HG03342 (cell line): ENCODE data around the gene TTC7B.

Experiments
- ATAC-seq: cut with Tn5 transposase; IDR thresholded peaks from one replicate; pipeline ENCODE4 v1.9.1; 2021; ENCODE audit warnings: mild to moderate bottlenecking, moderate library complexity; ENCODE audit not compliant: unreplicated experiment

TTC7B gene

DNA sequence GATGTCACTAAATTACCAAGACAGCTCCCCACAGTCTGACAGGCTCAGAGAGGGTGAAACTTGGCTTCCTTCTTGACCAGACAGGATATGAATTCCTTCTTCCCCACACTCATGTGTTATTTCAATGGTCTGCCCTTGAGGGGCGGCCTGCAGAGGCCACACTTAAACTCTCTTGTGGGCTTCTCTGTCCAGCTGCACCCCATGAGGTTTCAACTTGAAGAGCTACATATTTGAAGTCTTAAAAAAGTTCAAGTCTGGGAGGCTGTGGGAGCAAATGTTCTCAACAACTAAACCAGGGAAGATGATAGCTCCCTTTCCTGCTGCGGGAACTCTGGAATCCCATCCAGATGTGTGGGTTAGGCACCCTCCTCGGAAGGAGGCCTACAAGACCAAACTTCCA, 98.3 kb downstream of the TTC7B start:
- no peak for ATAC-seq

DNA sequence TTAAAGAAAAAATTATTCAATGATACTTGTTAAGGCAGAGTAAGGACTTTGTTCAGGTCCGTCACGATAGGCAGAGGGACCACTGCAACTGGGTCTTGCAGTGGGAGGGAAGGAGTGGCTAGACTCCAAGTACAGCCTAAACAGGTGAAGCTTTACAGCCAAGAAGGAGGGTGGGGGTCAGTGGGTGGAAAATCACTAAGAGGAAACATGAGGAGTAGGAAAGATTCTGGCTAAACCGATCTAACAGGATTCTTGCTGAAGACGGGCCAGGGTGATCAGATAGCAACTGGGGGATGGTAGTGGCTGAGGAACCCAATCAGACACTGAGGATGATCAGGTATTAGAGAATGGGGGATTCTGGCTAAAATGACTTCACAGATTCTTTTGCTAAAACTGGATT, 100.2 kb downstream of the TTC7B start:
- ATAC-seq = no peak

DNA sequence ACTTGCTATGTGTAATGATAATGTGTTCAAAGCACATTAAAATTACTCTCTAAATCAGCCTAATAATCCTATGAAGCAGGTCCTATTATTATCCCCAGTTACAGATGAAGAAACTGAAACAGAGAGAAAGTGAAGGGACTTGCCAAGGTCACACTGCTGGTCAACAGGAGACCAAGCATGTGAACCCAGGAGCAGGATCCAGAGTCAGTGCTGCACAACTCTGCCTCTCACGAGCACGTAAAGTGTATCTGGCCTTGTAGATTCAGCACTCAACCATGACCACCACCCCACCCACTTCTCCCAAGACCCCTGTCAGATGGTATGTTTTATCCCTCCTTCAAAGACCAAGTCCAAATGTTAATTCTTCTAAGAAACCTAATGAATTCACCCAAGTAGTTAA, 100.7 kb downstream of the TTC7B start:
- no peak for ATAC-seq

DNA sequence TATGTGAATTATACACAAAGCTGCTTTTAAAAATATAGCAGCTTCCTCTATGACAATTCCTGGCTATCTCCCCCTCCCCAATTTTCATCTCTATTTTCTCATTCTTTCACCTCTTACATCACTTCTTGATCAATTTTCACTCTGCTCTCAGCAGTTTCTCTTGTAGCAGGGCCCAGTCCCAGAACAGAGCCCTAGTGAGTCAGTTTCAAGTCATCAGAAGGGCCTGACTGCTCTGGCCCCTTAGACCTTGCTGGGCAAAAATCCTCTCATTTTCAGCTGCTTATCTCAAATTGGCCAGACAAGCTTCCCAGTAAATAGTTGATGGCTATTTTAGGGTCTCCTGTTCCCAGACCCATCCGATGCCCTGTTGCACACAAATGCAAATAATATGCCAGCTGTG, 101.4 kb downstream of the TTC7B start:
- ATAC-seq = no peak

DNA sequence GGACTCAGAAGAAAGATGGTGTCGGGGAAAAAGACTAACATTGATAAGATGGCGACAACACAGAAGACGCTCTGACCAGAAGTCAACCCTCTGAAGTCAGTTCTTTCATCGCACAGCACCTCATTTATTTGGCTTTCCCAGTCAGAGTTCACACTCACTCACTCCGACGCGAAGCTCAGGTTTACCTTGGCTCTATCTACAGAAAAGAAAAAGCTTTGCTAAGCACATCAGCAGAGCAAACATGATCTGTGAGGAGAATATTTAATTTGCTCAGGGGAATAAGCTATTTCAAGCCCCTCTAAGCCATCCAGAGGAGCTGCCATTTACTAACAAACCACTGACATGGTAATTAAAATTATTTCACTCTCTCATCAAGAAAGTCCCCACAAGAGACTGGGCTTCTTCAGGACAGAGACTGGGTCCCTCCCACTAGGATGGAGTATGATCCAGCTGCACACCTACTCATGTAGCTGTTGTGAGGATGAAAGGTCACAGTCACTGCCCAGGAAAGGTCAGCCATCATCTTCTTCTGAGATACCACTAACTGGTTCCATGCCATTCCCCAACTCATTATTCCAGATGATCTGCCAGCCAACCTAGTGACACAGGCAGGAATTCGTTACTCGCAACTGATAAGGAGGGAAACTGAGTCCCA, 111.4 kb downstream of the TTC7B start:
- ATAC-seq = no peak

DNA sequence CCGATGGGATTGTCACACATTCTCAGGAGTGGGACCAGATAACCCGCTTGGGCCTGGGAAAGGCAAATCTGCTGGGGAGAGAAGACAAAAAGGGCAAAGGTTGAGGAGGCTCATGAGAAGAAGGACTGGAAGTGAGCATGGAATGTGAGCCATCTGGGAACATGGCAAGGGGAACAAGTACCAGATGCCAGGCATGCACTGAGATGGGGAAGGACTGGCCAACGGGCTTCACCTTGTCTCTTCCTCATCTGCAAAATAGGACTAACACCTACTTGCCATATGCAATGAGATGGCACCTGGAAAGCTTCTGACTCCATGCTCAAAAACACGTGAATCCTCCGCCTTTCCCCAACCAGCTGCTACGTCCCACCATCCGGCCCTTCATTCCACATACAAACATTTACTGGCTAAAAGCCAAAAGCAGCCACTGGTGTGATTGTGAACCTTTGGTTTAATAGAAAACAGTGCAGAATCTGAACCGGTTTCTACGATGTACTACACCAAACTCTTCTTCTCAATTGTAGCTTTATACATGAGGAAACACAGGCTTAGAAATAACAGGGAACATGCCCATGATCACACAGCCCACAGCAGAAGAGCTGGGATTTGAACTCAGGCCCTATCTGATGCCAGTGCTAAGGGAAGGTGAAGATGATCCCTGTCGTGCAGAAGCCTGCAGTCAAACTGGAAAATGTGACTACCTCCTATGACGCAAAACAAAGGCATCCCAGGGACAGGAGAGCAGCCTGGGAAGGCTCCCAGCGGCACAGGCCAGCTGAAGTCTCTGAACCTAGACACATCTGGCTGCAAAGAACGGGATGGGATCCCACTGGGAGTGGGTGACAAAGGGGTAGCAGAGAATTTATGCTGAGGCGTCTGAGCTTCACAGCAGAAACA, 112.1 kb downstream of the TTC7B start:
- ATAC-seq = no peak

DNA sequence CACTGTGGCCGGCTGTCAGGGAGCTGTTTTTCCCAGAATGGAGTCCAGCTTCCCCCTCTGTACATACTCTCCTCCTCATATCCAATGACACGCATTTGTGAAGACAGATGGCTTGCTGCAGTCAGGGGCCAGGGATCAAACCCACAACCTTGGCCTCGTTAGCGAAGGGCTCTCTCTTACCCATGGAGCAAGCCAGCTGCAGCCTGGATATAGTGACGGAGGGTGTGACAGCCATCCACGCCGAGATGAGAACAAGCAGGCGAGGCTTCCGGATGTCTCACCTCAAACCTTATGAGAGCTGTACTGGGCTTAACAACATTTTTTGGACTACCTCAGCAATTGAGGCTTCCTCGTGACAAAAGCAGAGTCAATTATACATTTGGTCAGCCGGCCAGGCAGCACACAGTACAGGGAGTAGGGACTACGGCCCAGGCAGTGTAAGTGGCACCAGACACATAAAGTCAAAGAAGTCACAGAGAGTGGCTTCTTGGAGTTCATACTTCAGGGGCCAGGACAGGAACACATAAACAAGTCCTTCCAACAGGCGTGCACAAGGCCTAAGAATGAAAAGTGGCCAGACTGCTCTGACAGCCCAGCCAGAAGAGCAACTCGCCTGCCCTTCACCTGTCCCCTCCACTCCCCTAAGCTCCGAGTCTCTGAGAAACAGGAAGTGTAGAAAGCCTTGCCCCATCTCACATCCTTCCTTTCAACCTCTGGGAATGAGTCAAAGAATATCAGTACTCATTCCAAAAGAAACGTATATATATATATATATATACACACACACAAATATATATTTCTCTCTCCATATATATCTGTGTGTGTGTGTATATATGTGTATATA, 115.1 kb downstream of the TTC7B start:
- no peak for ATAC-seq

DNA sequence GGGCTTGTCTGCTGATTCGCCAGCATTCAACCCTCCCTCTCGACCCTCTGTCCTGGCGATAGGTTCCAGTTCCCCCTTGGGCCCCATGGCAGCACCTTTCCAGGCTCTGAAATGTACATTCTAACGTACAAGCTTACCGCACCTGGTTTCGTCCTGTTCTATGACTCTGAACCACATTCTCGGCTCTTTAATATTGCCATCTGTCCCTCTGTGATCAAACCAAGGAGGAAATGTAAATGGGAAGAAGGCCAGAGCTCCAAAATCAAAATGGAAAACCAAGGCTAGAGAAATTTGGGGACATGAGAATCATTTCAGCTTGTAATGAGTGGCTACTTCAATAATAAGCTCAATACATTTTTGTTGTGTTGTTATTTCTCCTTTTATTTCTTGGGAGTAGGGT, 117.2 kb downstream of the TTC7B start:
- ATAC-seq = no peak

DNA sequence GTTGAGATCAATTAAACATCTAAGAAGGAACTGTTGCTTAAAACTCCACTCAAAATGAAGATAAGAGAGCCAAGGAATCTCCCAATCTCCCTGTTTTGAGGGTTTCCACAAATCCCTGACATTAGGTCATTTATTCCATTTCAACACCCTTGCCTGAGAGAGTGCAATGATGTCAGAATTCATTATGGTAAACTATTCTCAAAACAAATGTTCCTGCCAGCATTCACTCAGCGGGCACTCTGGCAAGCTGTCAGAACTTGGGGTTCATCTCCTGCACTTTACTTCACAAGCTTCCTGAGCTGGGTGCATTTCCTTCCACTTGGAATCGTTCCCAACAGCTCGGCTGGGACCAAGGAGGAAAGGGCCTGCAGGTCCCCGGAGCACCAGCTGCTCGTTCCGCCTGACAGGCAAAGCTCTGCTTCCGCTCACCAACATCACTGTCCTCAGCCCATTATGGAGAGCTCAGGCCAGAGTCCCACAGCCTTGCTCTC, 117.8 kb downstream of the TTC7B start:
- ATAC-seq = no peak

DNA sequence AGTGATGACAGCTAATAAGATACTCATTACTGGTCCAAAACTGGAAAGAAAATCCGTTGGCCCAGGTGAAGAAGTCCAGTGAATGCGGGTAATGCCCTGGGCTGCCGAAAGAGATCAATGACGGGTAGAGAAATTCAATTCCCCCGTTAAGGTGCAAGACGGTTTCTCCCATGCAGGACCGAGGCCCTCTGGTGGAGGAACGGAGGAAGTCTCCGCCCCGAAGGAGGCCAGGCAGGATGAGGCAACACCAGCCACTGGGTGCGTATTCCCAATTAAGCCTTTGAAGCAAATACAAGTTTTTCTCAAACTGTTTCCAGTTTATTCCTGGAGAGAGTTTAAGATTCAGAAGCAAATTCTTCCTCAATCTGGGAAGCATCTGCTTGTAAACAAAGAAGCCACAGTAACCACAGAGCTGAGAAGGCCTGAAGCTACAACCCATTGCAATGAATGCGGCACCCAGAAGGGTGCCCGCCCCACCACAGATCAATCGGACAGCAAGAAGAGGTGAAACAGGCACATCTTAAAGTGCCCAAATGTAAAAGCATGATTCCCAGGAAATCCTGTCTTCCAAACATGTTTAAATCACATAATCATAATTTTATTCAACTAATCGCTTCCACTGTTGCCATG, 118.5 kb downstream of the TTC7B start:
- ATAC-seq = peak; percentile 74

DNA sequence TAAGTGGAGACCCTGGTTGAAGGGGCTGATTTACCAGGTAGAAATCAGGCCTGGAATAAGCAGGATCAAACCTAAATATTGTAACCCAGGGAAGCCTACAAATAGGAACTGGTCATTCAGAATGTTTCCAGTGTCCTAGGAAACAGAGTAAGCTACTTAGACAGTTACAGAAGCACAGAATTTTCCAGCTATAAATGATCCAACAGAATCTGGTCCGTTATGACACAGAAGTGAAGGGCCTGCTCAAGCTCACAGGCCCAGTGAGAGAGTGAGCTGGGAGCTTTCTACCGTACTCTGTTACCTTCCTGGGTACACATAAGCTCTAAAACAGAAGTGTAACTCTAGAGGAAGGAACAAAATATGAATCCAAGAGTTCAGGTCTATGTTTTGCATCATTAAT, 119.1 kb downstream of the TTC7B start:
- no peak for ATAC-seq

DNA sequence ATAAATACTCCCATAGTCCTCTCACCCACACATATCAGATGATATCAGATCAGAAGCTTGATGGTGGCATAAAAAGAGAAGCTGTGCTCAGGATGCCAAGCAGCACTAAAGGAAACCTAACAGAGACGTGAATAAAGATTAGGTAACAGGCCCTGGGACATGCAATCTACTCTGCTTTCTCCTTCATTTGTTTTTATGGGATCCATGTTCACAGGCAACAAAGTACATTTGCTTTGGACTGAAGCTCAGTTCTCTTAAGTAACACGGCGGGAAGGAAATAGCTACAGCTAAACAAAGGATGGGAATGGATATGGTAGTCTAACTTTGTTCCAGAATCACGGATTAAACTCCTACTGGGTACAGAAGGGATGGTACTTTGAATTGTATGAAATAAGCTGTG, 119.5 kb downstream of the TTC7B start:
- ATAC-seq = no peak

DNA sequence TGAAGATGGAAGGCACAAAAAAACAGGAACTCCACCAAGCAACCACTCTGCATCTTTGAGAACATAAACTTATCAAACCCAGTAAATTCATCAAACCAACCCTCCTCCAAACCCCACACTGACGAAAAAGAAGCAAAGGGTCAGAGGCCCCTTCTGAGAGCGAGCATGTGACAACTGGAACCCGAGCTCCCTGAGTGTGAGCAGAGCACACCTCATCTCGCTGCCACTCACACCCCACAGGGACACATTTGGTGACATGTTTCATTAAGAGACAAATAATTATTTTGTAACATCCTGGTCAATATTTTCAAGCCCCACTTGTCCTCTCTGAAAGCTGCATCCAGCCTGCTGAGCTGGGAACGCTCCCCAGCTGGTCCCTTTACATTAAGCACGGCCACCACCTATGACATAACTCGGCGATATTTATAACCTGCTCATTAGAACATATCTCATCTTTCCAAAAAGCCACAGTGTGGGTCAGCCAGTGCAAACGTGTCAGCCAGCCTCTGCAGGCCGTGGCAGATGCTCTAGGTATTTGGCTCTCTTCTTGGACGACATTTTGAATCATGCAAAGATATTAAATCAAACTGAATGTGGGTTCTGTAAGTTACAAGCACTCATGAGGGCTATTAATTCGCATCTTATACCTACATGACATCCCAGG, 120.1 kb downstream of the TTC7B start:
- no peak for ATAC-seq

DNA sequence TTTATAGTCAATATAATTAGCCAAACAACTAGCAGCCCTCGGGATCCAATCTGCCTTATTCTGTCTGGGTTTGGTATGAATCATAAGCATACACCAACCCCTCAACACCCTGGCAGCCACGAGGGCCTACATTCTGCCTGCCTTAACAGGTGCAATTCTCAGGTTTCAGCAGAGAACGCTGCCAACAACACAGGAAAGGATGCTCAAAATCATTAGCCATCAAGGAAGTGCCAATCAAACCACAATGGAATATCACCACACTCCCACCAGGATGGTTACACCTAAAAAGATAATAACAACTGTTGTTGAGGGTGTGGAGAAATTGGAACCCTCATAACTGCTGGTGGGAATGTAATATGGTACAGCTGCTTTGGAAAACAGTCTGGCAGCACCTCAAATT, 122.8 kb downstream of the TTC7B start:
- no peak for ATAC-seq

DNA sequence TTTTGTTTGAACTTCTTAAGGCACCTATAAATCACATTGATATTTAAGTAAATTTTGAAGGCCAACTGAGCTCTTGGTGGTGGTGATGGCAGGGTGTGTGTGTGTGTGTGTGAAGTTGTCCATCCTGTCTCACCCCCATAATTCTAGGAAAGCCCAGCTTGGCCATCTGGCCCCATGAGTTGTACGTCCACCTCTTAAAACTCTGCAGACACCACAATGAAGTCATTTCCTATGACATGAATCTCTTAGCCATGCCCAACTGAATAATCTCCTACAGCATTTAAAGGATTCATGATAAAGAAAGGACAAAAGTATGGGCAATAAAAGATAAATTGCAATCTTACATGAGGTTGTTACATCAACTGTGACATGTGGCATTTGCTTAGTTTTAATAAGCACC, 123.4 kb downstream of the TTC7B start:
- no peak for ATAC-seq

DNA sequence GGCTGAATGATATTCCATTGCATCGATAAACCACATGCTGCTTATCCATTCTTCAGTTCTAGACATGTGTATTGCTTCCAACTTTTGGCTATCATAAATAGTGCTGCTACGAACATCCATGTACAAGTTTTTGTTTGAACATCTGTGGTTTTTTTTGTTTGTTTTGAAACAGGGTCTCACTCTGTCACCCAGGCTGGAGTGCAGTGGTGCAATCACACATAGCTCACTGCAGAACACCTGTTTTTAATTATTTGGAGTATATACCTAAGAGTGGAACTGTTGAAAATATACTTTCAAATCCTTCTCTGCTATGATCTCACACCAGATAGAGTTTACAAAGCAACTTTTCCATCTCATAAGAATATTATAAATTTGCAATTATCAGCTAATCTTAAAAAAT, 124.2 kb downstream of the TTC7B start:
- no peak for ATAC-seq

DNA sequence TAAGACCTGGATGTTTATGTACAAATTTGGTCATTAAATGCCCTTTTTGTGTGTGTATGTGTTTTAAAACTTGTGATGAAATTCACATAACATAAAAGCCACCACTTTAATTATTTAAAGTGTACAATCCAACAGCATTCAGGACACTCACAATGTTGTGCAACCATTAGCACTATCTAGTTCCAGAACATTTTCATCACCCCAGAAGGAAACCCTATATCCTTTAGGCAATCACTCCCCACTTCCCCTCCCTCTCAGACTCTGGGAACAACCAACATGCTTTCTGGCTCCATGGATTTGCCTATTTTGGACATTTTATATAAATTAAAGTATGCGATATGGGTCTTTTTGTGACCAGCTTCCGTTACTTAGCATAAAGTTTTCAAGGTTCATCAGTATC, 124.6 kb downstream of the TTC7B start:
- ATAC-seq = no peak

DNA sequence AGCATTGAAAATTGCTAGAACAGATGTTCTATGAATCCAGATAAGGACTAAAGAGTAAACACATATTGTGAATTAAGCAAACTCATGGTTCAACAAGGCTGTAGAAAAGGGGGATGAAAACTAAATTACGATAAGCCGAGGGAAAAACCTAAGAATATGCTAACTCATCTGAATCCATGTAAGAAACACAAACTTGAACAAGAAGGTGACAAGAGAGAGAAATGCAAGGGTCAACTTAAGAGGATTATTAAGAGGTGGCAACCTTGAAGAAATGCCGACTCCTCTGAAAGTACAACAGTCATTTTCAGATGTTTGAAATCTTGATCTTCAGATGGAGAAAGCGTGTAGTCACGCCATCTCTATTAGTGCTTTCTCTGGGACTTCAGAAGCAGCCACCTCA, 128.6 kb downstream of the TTC7B start:
- no peak for ATAC-seq

DNA sequence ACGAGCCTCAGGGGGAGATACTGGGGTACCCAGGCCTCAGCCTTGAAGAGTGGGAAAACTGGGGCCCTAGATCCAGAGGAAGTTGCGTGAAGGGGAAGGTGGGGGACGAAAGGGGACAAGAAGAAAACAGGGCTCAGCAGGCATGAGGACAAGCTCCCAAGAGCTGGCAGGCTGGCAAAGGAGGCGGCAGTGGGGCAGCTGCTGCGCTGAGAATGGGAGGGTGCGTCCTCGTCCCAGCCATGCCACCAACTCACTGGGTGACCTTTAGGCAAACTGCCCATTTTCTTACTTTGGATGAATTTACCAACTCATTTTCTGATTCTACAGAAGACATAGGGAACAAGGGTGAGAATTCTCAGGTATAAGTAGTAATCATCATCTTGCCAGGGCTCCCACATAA, 133.6 kb downstream of the TTC7B start:
- no peak for ATAC-seq

DNA sequence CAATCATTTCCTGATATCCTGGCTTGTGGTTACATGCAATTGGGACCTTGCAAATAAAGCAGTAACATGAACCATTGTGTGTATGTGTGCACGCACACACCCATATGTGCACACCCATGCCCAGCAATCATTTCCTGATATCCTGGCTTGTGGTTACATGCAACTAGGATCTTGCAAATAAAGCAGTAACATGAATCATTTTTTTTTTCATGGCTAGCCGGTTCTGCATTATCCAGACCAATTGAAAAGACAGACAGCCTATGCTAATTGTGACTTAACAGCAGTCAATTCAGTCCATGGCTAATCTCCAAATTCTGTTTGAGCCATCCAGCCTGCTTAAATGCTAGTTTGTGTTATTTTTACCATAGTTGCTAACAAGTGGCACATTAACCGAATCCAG, 134.3 kb downstream of the TTC7B start:
- no peak for ATAC-seq
